Neuronal stem cell (in vitro differentiated cells): ENCODE measurements around the gene SORCS1.

Source experiments
- DNase-seq: peaks from one replicate; pipeline ENCODE4 v3.0.0-alpha.2; 2013; ENCODE audit warnings: low spot score
- H2AFZ ChIP-seq: one replicate; pipeline ENCODE4 v1.6.1; 2013; ENCODE audit warnings: mild to moderate bottlenecking, low read length, inconsistent platforms
- H2AK5ac ChIP-seq: 2 replicates; pipeline ENCODE4 v1.6.1; 2013; ENCODE audit warnings: low read depth, mild to moderate bottlenecking, inconsistent platforms, low read length, moderate library complexity, mixed read lengths
- H2BK120ac ChIP-seq: 2 replicates; pipeline ENCODE4 v1.6.1; 2013; ENCODE audit warnings: low read depth, mild to moderate bottlenecking, inconsistent platforms, low read length, moderate library complexity, mixed read lengths
- H2BK12ac ChIP-seq: one replicate; pipeline ENCODE4 v1.6.1; 2013; ENCODE audit warnings: low read length, inconsistent platforms
- H2BK15ac ChIP-seq: 2 replicates; pipeline ENCODE4 v1.6.1; 2013; ENCODE audit warnings: mild to moderate bottlenecking, low read length, inconsistent platforms, mixed read lengths
- H2BK5ac ChIP-seq: one replicate; pipeline ENCODE4 v1.6.1; 2013; ENCODE audit warnings: inconsistent platforms, mild to moderate bottlenecking, low read length, moderate library complexity
- H3K14ac ChIP-seq: one replicate; pipeline ENCODE4 v1.6.1; 2013; ENCODE audit warnings: low read length, inconsistent platforms
- H3K18ac ChIP-seq: 2 replicates; pipeline ENCODE4 v1.6.1; 2013; ENCODE audit warnings: low read length, inconsistent platforms
- H3K23ac ChIP-seq: 2 replicates; pipeline ENCODE4 v1.6.1; 2013; ENCODE audit warnings: low read depth, mild to moderate bottlenecking, mixed read lengths, low read length, inconsistent platforms; ENCODE audit not compliant: poor library complexity
- H3K27ac ChIP-seq: replicated peaks from 3 replicates; pipeline ENCODE4 v1.5.1; 2013; ENCODE audit warnings: low read length, inconsistent platforms
- H3K27me3 ChIP-seq, 3 experiments: 2 replicates each; pipeline ENCODE4 v1.6.1; 2013; ENCODE audit warnings: low read length in 3 of 3, mild to moderate bottlenecking in 2 of 3, inconsistent platforms in 1 of 3, low read depth in 1 of 3, mixed read lengths in 1 of 3, moderate library complexity in 1 of 3; ENCODE audit not compliant: control insufficient read depth in 3 of 3, insufficient read depth in 3 of 3
- H3K36me3 ChIP-seq, 2 donors: replicated peaks in 1 of 2; 2 replicates each; pipeline ENCODE4 v1.6.1; 2013; ENCODE audit warnings: low read length in 2 of 2; ENCODE audit not compliant: control insufficient read depth in 2 of 2, insufficient read depth in 2 of 2
- H3K4ac ChIP-seq: 2 replicates; pipeline ENCODE4 v1.6.1; 2013; ENCODE audit warnings: inconsistent platforms, mild to moderate bottlenecking, low read length, moderate library complexity
- H3K4me1 ChIP-seq, 2 donors: 1 replicate in 1 of 2; 2 replicates in 1 of 2; pipeline ENCODE4 v1.6.1; 2013; ENCODE audit warnings: low read length in 2 of 2, low read depth in 1 of 2; ENCODE audit not compliant: control insufficient read depth in 2 of 2, insufficient read depth in 1 of 2
- H3K4me2 ChIP-seq: one replicate; pipeline ENCODE4 v1.6.1; 2013; ENCODE audit warnings: mild to moderate bottlenecking, low read length, inconsistent platforms; ENCODE audit not compliant: insufficient read depth, poor library complexity, severe bottlenecking
- H3K4me3 ChIP-seq, 2 donors: 2 replicates each; pipeline ENCODE4 v1.5.1; 2013; ENCODE audit warnings: low read length in 2 of 2, mild to moderate bottlenecking in 2 of 2, inconsistent platforms in 1 of 2, moderate library complexity in 1 of 2
- H3K79me1 ChIP-seq: one replicate; pipeline ENCODE4 v1.6.1; 2013; ENCODE audit warnings: low read depth, mild to moderate bottlenecking, inconsistent platforms, low read length, moderate library complexity
- H3K9ac ChIP-seq: one replicate; pipeline ENCODE4 v1.6.1; 2013; ENCODE audit warnings: mild to moderate bottlenecking, low read depth, low read length, inconsistent platforms; ENCODE audit not compliant: poor library complexity
- H3K9me3 ChIP-seq, 2 donors: replicated peaks in 1 of 2; 2 replicates each; pipeline versions ENCODE3 to v1.6.1; 2013; ENCODE audit warnings: low read length in 2 of 2, mild to moderate bottlenecking in 2 of 2, inconsistent platforms in 1 of 2, low read depth in 1 of 2, mixed read lengths in 1 of 2, moderate library complexity in 1 of 2; ENCODE audit not compliant: control insufficient read depth in 2 of 2, insufficient read depth in 1 of 2
- H4K8ac ChIP-seq: one replicate; pipeline ENCODE4 v1.6.1; 2013; ENCODE audit warnings: low read depth, mild to moderate bottlenecking, inconsistent platforms, low read length, moderate library complexity
- H4K91ac ChIP-seq: one replicate; pipeline ENCODE4 v1.6.1; 2013; ENCODE audit warnings: low read length, low read depth, mild to moderate bottlenecking, inconsistent platforms; ENCODE audit not compliant: poor library complexity
- WGBS, 2 donors: extraction: QIAGEN DNeasy Blood & Tissue Kit; methylation state at CpG; one replicate each; pipeline ENCODE4 v1.1.7; 2013; ENCODE audit warnings: missing lambda C conversion rate in 2 of 2, mixed read lengths in 1 of 2; ENCODE audit not compliant: insufficient read length in 2 of 2, insufficient replicate concordance in 1 of 2; ENCODE audit errors: extremely low coverage in 2 of 2; 5-methylcytosine and 5-hydroxymethylcytosine counted together

The SORCS1 gene

GRCh38 chr10:106972381-106972780, 192.1 kb downstream of the SORCS1 start:
- Histone ChIP-seq H3K27me3 (no peaks in the 10 kb centered on the region), H2BK12ac (no peak overlapping the region), H2AK5ac (no peak overlapping the region), H3K14ac (no peak overlapping the region), H2BK15ac (no peak overlapping the region), H3K79me1 (no peaks in the 10 kb centered on the region), H3K23ac (no peak overlapping the region), H3K9me3 (no peaks in the 10 kb centered on the region), H3K18ac (no peak overlapping the region), H3K27ac (no peak overlapping the region), H4K8ac (no peak overlapping the region), H3K9ac (no peak overlapping the region), H3K4me1 (no peaks in the 10 kb centered on the region), H3K36me3 (no peaks in the 10 kb centered on the region), H2BK5ac (no peak overlapping the region), H3K4me2 (no peak overlapping the region), H2AFZ (no peak overlapping the region), H3K4ac (no peak overlapping the region), H2BK120ac (no peak overlapping the region), H3K4me3 (no peak overlapping the region), H4K91ac (no peak overlapping the region)
- DNase-seq, result no peak
- WGBS, 2 donors, result no CpG with 5 or more reads among the region's 2 CpGs

GRCh38 chr10:106971411-106971831, 193.1 kb downstream of the SORCS1 start:
- no peaks in the 10 kb centered on the region for H3K4me1 ChIP-seq
- H3K27ac ChIP-seq, result no peak overlapping the region
- no CpG with 5 or more reads among the region's 1 CpG for WGBS, 2 donors
- H3K4me3 ChIP-seq, result no peak overlapping the region
- H3K14ac ChIP-seq, result no peak overlapping the region
- no peak overlapping the region for H3K18ac ChIP-seq
- no peak overlapping the region for H3K9ac ChIP-seq
- no peak overlapping the region for H2BK120ac ChIP-seq
- no peaks in the 10 kb centered on the region for H3K36me3 ChIP-seq
- no peak overlapping the region for H3K4me2 ChIP-seq
- H3K23ac ChIP-seq, result no peak overlapping the region
- H3K4ac ChIP-seq, result no peak overlapping the region
- no peak overlapping the region for H4K8ac ChIP-seq
- H2BK12ac ChIP-seq, result no peak overlapping the region
- no peak overlapping the region for H4K91ac ChIP-seq
- no peak overlapping the region for H2BK5ac ChIP-seq
- no peaks in the 10 kb centered on the region for H3K79me1 ChIP-seq
- H3K27me3 ChIP-seq, result no peaks in the 10 kb centered on the region
- H2AFZ ChIP-seq, result no peak overlapping the region
- no peak overlapping the region for H2AK5ac ChIP-seq
- no peak overlapping the region for H2BK15ac ChIP-seq
- no peak for DNase-seq
- H3K9me3 ChIP-seq, result no peaks in the 10 kb centered on the region

GRCh38 chr10:106967452-106967851, 197.1 kb downstream of the SORCS1 start:
- Histone ChIP-seq H2BK120ac (no peak overlapping the region), H3K27ac (no peak overlapping the region), H3K4me2 (no peak overlapping the region), H3K36me3 (no peaks in the 10 kb centered on the region), H2BK12ac (no peak overlapping the region), H3K27me3 (no peaks in the 10 kb centered on the region), H3K9ac (no peak overlapping the region), H3K4me3 (no peak overlapping the region), H4K8ac (no peak overlapping the region), H3K14ac (no peak overlapping the region), H3K18ac (no peak overlapping the region), H2BK5ac (no peak overlapping the region), H3K23ac (no peak overlapping the region), H2AK5ac (no peak overlapping the region), H3K9me3 (no peaks in the 10 kb centered on the region), H3K4me1 (no peaks in the 10 kb centered on the region), H2AFZ (no peak overlapping the region), H3K4ac (no peak overlapping the region), H2BK15ac (no peak overlapping the region), H4K91ac (no peak overlapping the region), H3K79me1 (no peaks in the 10 kb centered on the region)
- DNase-seq, result no peak
- WGBS, 2 donors, result no CpG with 5 or more reads among the region's 3 CpGs

GRCh38 chr10:106960812-106961211, 203.7 kb downstream of the SORCS1 start:
- Histone ChIP-seq H4K91ac (no peak overlapping the region), H3K4me3 (no peak overlapping the region), H3K27ac (no peak overlapping the region), H3K9ac (no peak overlapping the region), H3K4me2 (no peak overlapping the region), H3K23ac (no peak overlapping the region), H3K27me3 (no peaks in the 10 kb centered on the region), H2BK5ac (no peak overlapping the region), H2BK15ac (no peak overlapping the region), H3K14ac (no peak overlapping the region), H3K9me3 (no peaks in the 10 kb centered on the region), H2AFZ (no peak overlapping the region), H4K8ac (no peak overlapping the region), H2AK5ac (no peak overlapping the region), H3K4me1 (peaks cover 0 to 3% of the 10 kb centered on the region in 2 donors), H2BK120ac (no peak overlapping the region), H3K18ac (peak overlapping the region; percentile 65), H3K36me3 (no peaks in the 10 kb centered on the region), H3K79me1 (no peaks in the 10 kb centered on the region), H2BK12ac (no peak overlapping the region), H3K4ac (no peak overlapping the region)
- no CpG with 5 or more reads among the region's 1 CpG for WGBS, 2 donors
- DNase-seq, result no peak
